NCI-H510A (cell line): ENCODE measurements around the gene S100A2.
"Not testable (repeated sequence)": the region's sequence is repeated elsewhere in the genome, so short reads cannot be mapped to it uniquely, and the experiment has no call there.

Source experiments
- DNase-seq: peaks from one replicate; lab custom pipeline; 2025; lab: John Stamatoyannopoulos, UW

Gene S100A2

DNA sequence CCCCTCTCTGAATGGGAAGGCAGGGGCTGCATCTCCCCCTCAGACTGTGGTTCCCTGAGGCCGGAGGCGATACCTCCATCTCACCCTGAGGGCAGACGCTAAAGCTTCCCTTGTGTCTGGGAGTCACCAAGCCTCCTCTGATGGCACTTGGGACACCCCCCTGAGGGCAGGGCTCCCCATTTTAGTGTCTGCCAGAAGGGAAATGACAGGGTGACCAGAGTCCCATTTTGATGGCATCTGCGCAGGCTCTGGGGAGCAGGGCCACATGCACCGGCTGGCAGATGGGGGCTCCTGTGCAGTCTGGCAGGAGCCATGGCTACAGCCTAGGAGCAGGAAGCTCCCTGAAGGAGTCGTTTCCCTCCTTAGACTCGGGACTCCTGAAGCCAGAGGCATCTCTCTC is 1.7 kb downstream of the S100A2 start:
- DNase-seq: no peak

DNA sequence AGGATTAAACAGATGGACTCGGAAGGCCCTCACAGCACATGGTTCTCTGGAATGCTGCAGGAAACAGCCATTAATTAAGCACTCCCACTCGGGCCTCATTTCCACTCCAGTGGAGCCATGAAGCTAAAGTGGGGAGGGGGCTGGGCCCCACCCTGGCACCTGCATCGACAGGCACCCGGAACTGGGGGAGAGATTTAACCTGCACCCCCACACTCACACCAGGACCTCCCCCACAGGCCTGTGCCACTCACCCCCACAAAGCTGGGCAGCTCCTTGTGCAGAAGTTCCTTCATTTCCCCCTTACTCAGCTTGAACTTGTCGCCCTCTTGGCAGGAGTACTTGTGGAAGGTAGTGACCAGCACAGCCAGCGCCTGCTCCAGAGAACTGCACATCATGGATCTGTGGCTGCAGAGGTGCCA is 2.2 kb downstream of the S100A2 start:
- DNase-seq: no peak

DNA sequence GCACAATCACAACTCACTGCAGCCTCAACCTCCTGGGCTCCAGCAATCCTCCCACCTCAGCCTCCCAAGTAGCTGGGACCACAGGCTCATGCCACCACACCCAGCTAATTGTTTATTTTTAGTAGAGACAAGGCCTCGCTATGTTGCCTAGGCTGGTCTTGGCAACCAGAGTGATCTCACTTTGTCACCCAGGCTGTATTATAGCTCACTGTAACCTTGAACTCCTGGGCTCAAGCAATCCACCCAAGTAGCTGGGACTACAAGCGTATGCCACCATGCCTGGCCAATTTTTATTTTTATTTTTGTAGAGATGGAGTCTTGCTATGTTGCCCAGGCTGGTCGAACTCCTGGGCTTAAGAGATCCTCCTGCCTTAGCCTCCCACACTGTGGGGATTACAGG is 3.6 kb downstream of the S100A2 start:
- DNase-seq: not testable (repeated sequence)

DNA sequence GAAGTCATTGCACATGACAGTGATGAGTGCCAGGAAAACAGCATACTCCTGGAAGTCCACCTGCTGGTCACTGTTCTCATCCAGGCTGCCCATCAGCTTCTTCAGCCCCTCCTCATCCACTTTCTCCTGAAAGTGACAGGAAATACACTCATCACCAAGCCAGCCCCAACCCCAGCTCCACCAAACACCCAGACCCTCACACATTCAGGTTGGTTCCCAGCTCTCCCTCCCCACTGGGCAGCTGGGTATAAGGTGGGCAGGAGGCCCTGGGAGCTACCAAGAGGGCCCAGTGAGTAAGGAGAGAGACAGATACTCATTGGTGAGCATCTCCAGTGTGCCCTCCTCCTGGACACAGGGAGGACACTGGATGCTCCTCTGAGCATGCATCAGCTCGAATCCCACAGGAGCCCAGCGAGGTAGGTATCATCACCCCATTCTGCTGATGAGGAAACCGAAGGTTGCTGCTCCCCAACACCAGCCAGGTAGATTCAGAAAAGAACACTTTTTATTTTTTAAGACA is 4.1 kb downstream of the S100A2 start:
- no peak for DNase-seq

DNA sequence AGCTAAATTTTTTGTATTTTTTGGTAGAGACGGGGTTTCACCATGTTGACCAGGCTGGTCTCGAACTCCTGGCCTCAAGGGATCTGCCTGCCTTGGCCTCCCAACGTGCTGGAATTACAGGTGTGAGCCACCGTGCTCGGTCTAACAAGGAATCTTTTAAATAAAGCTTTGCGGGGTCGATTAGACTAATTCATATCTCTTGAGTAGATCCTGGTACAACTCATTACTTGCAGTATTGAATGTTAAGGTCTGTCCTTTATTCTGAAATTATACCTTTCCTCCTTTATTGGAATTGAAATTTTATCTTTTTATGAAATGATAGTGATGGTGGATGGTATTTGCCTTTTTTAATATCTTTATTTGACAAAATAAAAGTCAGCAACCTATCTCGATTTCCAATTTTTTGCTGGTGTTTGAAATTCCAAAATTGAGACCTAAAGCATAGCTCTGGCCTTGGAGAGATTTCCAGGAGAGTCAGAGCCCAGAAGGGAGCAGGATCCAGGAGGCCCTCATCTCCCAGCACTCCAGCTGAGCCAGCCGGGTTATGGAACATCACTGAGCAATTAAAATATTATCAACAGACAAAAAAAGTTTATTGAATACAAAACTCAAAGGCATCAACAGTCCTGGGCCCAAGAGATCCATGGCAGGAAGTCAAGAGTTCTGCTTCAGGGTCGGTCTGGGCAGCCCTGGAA is 4.7 kb downstream of the S100A2 start:
- no peak for DNase-seq

DNA sequence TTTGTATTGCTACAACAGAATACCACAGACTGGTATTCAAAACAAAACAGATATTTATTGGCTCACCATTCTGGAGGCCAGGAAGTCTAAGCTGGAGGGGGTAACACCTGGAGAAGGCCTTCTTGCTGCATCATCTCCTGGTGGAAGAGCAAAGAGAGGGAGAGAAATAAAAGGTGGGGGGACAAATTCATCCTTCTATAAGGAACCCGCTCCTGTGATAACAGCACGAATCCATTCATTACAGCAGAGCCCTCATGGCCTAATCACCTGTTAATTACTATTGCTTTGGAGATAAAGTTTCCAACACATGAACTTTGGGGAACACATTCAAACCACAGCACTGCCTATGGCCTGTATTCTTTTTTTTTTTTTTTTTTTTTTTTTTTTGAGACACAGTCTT is 5.4 kb downstream of the S100A2 start:
- DNase-seq: no peak

DNA sequence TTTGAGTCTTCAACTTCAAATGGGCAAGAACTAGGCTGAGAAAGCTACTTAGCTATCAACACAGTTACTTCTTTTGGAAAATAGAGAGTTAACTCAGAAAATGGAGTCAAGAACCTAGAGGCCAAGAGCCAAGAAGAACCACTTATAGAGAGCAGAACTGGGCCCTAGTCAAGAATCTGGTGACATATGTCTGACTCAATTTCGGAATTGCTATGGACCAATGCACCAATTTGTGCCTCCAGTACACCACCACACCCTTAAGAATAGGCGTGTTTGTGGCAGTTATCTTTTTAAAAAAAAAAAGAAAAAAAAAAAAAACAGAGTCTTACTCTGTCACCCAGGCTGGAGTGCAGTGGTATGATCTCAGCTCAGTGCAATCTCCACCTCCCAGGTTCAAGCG is 7.8 kb downstream of the S100A2 start:
- no peak for DNase-seq

DNA sequence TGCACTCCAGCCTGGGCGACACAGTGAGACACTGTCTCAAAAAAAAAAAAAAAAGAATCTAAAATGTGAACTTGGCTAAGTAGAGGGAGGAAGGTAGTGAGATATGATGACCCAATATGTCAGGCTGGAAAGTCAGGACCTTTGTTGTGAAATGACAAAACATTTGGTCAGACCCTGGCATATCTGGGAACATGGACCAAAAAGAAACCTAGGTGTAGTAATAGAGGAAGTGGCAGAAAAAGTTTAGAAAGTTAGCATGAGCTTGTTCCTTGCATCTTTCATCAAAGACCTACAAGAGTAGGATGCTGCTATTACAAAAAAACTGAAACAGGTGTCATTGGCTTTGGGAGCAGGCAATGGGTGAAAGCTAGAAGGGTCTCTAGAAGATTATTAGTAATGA is 9.3 kb downstream of the S100A2 start:
- DNase-seq: no peak

DNA sequence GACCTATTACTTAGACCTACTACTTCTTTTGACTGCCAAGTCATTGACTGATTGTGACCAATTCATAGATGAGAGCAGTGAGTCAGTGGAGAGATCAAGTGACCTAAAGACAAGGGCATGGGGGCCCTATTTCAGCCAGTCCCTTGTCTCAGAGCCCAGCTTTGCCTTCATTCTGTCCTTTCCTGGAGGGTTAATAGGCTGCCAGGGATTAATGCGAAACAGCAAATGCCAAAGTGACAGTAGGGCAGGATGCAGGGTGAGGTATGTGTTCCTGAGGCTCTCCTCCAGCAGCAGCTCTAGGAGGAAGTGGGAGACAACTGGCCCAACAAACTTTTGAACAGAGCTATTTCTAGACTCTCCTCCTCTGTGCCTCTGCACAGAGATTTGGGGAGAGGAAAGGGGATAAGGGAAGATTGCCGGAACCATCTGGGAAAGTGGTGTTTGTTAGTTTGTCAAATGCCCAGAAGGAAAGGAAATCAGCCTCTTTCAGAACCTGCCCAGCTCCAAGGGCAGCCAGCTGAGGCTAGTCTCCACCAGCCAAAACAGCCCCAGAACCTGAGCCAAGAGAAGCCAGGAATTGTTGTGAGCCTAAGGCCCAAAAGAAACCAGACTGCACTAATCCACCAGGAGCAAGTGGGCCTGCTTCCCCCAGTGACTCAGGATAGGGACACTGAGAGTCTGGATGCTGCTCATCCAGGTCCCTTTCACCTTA is 11.7 kb downstream of the S100A2 start:
- no peak for DNase-seq

DNA sequence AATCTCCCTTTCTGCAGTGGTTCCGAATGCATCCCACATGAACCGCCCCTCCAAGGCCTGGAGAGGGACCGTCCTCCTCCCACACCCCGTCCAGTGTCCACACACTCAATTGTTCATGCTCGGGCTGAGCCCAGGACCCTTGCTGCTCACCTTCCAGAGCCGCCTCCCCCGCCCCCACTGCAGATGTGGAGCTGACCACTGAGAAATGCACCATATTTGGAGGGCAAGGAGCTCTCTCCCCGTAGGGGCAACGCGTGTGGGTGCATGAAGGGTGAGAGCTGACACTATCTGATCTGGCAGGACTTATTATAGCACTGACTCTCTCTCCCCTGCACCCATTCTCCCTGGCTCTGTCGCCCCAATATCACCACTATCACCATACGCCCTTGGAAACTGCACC is 12.5 kb downstream of the S100A2 start:
- no peak for DNase-seq

DNA sequence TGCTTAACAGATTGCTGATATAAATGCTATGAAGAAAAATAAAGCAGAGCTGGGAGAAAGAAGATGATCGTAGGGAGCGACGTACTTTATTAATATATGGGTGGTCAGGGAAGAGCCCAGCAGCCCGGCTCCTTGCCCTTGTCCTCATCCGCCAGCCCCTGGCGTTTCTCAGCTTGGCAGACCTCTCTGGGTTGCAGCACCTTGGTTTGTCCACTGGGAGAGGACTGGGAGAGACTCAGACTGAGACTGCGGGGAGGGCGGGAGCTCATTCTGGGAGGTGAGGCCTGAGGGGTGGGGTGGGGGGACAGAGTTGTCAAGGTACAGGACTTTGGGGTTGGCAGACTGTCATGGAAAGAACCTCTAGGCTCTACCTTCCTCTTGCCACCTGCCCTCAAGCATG is 13.3 kb downstream of the S100A2 start:
- no peak for DNase-seq

DNA sequence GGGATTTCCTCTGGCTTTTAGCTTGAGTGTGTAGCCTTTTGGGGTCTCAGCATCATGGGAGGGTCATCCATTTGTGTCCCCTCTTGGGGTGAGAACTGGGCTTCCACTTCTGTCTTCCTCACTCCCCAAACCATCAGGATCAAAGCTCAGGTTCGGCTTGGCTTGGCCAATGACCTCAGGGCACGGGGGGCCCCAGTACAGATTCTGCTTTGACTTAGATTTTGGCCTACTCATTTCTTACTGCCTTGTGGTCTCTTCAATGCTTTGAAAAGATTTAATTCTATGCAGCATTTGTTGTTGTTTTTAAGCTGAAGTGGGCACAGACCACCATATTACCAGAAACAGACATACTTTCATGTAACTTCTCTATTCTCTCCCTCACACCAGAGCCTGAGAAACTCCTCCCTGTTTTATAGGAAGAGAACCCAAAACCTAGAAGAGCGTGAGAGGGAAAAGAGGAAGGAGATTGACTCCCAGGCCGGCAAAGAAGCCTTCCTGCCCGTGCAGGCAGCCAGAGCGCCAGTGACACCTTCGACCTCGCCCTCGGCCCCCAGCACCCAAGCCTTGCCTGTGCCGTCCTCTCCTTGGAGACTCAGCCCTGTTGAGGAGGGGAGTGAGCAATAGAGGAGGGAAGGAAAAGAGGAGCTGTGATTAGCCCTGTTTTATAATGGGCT is 14.7 kb downstream of the S100A2 start:
- no peak for DNase-seq

DNA sequence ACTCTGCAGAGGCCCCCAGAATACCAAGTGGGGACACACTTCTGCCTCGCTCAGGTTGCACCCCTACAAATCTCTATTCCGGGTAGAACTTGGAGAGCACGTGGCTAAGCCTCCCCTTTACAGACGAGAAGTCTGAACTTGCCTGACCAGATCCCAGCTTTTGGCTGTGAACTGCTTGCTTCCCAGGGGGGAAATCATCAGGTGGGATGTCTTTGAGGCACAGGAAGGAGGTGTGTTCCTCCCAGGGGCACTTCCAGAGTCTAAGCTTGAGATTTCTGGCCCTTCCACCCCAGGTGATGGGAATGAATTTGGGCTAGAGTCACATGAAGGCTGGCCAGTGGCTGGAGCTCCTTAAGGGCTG is 15.3 kb downstream of the S100A2 start:
- DNase-seq: no peak

DNA sequence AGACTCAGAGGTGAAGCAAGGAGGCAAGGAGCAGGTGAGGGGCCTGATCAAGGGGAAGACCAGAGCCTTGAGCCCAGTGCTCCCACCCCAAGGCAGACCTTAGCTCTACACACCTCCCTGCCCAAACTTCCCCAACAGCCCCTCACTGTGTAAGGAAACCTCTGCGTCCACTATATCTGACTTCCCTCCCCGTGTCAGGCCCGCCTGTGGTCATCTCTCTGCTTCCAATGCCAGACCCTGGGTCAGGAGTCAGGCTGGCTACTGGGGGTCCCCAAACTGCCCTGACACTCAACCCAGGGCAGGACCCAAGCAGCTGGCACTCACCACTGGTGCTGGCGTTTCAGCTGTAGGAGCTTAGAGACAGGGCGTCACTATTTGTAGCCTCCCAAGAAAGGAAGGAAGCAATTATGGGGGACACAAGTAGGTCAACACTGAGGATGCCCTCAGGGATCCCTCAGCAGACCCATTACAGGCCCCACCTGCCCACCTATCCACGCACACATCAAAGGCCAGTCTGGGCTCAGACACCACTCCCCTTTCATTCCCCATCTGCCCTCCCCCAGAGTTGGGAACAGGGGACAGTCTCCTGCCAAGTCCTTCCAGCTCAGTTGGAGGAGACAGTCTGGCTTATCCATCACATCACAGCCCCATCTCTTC is 15.8 kb downstream of the S100A2 start:
- DNase-seq: no peak

DNA sequence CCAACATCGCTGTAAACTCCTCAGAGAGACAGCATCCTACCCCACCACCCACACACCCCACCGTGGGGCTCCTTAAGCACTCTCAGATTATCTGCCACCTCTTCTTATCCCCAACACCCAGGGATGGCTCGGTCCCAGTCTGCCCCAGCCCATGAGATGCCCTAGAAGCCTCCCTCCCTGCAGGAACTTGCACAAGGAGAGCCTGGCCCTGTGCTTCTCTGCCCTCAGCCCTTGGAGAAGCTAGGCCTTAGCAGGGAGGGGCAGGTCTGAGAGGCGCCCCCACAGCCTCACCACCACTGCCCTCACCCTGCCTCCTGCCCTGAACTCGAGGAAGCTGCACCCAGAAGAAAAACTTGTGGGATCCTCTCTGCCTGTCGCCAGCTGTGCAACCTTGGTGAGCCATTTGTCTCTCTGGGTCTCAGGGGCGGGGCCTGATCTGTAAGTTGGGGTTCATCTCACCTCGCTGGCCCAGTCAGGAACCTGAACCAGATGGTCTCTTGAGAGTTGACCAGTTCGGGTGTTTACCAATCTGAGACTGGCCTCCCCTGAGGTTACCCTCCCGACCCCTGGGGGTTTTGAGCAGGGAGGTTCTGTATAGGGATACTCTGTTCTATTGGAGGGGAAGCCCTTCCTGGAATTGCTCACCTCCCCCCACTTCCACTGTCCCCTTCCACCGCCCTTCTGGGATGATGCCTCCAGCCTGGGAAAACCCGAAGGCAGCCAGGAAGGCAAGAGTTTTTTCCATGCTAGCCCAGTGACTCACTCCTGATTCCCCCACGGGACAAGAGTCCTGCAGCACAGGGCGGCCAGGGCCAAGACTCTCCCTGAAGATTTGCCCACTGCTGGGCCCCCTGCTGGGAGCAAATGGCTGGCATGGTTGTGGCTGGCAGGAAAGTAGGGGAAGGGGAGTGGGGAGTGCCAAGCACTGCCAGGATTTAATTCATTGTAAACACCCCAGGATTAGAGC is 16.6 kb downstream of the S100A2 start, which contains the start of gene S100A3:
TSS of gene S100A3 (minus strand) at position 537 of the 967 bp plus-strand sequence. CDS start 773 bp downstream, outside the sequence.
- DNase-seq: no peak

DNA sequence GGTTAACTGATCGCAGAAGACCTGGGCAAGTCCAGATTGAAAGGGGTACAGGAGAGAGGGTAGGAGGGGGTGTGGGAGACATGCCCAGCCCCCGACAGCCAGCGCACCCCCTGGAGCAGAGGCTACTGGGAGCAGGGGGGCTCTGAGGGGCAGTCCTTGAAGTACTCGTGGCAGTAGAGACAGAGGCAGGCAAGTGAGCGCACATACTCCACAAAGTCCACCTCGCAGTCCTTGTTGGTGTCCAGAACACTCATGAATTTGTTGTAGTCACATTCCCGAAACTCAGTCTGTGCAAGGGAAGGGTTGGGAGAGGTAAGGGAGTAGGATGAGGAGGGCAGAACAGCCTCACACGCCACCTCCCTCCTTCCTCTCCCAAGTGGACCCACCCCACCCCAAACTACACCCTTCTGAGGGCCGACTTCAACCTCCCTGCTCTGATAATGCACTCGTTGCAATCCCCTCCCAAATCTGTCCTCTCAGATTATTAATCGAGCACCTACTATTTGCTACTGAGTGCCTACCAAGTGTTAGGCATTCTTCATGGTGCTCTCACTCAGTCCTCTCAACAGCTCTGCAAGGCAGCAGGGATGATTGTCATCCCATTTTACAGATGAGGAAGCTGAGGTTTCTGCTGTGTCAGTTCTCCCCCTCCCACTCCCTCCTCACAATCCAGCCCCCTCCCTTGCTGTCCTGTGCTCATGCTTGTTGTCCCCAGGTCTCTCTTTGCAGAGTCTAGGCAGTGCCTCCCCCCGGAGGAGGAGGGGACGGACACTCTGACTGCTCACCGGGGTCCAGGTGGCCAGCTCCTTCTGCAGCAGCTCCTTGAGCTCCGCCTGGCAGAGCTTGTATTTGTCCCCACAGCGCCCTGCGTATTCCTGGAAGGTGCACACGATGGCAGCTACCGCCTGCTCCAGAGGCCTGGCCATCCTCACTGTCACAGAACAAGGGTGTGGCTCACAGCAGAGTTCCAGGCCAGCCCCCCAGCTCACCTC is 17.8 kb downstream of the S100A2 start:
- no peak for DNase-seq

DNA sequence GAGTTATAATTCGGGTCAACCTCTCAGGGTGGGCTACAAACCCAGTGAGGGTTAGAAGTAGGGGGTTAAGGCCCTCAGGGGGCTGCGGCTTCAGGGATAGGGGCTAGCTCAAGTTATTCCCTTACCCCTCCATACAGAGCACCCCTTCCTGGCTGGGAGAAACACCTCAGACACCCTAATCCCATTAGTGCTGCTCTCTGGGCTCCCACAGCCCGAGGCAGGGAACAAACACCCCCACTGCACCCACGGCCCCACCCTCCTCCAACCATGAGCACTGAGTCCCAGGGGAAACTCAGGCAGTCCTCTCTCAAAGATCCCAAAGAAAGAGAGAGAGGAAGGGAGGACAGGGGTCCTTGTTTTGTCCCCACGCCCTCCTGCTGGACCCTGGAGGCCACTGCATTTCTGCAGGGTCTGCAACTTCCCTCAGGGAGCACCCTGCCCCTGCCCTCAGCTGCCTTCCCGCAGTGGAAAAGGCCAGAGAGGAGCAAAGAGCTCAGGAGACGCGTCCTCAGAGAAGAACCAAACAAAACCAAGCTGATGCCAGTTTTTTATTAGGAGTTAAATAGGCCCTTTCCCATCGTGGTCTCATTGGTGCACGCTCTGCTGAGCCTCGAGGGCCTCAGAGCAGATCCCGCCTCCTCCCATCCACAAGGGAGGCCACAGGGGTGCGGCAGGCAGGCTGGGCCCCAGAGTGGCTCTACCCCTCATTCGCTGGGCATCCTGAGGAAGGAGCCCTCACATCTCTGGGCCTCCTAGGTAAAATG is 18.7 kb downstream of the S100A2 start:
- DNase-seq: peak; percentile 34

DNA sequence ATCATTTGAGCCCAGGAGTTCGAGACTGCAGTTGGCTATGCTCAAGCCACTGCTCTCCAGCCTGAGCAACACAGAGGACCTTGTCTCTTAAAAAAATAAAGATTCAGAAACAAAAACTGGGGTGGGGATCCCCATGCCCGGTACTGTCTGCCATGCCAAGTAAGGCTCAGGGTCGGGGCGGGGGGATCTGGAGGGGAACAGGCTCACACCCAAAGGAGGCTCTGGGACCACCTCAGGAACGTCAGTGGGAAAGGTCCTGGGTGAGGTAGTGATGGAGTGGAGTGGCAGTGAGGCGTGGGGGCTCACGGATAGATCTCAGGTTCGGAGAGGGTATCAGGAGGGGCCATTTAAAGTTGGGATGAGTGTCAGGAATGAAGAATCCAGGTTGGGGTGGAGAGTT is 19.3 kb downstream of the S100A2 start:
- DNase-seq: no peak
